Mesenteric fat pad (tissue), 1 donor: ENCODE results near the gene P3H3. TPM values are rescaled to one million over a fixed set of nuclear protein-coding genes. Genes with fewer than 3 reads are reported as not detected.

Experiments used
- DNase-seq: peaks from one replicate; pipeline ENCODE4 v3.0.0-alpha.2; 2020; ENCODE audit warnings: low spot score
- total RNA-seq: library from RNA; stranded (reverse); fragmentation: NEBNext Ultra II Directional; extraction: Animal tissue kit (Norgen Biotek cat#: 25700); gene quantifications from one replicate; pipeline ENCODE4 v1.2.1, GENCODE V29; 2021
- donor health status: DM: yes; HTN: yes; CAD: no.

The P3H3 gene
- total RNA-seq, 1 donor from 2014 or later: 11.1 TPM

DNA sequence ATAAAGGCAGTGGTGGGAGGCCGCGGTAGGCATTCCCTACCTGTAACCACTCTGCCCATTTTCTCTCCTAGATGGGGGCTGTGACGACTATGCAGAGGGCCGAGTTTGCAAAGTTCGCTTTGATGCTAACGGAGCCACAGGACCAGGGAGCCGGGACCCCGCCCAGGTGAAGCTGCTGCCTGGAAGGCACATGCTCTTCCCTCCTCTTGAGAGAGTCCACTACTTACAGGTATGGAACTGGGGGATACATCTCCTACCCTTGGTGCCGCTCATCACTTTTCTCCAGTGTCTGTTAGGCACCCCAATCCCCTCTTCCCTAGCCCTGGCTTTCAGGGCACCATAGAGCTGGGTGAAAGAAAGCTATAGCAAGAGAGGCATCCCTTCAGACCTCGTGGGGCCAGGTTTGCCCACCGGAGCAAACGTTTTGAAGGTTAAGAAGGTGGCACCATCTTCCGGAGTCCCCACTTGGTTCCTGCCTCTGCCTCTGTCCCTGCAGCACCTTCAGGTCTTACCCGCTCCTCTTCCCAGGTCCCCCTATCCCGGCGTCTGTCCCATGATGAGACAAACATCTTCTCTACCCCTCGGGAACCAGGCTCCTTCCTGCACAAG, 2.0 kb upstream of the P3H3 start:
- no peak for DNase-seq

DNA sequence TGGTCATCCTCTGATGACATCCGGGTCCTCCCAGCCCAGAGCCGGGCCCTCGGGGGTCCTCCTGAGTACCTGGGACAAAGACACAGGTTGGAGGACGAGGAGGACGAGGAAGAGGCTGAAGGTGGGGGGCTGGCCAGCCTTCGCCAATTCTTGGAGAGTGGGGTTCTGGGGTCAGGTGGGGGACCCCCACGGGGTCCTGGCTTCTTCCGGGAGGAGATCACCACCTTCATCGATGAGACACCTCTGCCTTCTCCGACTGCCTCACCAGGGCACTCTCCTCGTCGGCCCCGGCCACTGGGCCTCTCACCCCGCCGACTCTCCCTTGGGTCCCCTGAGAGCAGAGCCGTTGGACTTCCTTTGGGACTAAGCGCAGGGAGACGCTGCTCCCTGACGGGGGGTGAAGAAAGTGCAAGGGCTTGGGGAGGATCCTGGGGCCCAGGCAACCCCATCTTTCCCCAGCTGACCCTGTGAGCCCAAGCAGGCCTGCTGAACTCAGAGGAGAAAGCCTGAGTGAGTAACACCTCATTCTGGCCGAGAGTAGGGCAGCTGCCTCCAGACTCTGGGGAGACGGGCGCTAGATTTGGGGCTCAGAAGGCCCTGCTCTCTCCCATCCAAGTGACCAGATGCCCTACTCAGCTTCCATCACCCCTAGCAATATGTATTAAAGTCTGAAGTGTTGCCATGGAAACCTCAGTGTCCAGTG, 1.3 kb upstream of the P3H3 start:
- no peak for DNase-seq

DNA sequence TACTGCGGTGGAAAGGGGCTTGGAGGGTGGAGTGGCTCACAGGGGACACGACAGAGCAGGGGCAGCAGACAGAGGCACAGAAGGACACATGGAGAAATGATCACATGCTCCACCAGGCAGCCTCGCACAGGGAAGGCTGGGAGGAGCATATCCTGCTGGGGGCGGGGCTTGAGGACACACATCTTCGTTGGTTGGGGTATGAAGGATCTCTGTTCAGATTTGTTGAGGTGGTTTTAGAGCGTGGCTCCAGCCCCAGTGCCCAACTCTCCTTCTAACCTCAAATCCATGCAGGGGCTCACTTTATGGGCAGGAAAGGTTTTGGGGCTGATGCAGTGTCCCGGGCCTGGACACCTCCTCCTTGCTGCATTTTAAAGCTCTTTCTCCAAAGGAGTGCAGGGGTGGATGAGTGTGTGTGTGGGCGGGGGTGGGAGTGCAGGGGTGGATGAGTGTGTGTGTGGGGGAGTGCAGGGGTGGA, 733 bp upstream of the P3H3 start:
- no peak for DNase-seq

DNA sequence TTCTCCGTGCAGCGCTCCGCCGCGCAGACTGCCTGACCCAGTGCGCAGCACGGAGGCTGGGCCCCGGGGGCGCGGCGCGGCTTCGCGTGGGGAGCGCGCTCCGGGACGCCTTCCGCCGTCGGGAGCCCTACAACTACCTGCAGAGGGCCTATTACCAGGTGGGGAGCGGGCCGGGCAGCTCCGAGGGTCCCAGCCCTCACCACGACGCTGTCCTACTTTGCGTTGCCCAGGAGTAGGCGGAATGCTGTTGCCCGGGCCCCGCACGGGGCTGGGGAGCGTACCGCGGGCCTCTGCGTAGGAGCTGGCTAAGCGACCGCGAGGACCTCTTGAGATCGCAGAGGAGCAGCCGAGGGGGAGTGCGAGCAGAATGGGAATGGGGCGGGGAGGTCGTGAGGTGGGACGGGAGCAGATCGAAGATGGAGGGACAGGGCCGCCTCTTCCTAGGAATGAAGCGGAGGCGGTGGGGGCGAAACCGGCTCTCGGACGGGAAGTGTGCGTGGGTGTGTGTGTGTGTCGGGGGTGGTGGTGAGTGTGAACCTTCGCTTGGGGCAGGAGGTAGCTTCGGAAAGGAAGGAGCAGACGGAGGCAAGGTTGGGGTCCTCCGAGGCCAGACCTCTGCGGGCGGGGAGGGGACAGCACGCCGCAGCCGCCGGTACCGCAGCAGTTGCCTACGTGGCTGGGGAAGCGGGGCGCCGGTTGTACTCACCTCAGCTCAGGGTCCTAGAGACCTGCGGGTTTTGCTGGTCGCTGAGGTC, 751 bp downstream of the P3H3 start:
- no peak for DNase-seq

DNA sequence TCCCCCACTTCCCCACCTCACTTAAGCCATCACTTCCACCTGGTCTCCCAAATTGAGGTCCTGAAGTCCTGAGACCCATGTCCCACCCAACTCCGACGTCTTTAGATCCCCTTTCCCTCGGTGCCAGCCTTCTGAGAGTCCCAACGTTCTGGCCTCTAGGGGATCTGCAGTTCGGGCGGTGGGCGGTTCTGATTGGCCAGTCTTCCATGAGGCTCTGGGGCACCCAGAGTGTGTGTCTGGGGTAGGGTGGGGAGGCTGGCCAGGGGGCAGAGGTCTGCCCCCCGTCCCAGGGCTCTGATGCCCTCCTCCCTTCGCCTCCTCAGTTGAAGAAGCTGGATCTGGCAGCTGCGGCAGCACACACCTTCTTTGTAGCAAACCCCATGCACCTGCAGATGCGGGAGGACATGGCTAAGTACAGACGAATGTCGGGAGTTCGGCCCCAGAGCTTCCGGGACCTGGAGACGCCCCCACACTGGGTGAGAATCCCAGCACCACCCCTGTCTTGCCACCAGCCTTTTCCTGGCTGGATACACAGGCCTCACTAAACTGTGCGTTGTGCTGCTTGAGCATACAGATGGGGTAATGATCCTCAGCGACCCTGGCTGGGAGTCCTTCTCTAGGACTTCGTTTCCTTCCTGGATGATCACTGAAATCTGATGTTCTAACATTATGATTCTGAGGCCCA, 1.5 kb downstream of the P3H3 start:
- DNase-seq: no peak

DNA sequence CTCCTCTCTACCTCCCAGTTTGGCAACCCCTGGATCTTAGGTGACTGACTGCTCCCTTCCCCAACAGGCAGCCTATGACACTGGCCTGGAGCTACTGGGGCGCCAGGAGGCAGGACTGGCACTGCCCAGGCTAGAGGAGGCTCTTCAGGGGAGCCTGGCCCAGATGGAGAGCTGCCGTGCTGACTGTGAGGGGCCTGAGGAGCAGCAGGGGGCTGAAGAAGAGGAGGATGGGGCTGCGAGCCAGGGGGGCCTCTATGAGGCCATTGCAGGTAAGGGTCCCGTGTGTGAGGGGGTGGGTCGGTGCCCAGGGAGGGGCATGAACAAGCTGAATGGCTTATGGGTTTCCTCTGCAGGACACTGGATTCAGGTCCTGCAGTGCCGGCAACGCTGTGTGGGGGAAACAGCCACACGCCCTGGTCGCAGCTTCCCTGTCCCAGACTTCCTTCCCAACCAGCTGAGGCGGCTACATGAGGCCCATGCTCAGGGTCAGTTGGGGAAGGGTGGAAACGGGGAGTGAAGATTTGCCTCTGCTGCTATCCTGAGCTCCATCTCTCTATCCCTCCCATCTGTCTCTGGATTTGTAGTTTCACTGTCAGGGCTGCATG, 2.2 kb downstream of the P3H3 start:
- no peak for DNase-seq

DNA sequence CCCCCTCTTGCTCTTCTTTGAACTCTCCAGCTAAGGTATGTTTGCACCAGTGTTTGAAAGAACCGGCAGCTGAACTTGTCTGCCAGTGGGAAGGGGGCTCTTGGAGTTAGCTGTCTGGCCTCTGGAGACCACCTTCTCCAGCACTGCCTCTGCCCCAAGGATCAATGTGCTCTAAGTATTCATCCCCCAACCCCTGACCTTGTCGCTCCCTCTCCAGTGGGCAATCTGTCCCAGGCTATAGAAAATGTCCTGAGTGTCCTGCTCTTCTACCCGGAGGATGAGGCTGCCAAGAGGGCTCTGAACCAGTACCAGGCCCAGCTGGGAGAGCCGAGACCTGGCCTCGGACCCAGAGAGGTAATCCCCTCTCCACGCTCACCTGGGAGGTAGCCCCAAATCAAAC, 2.8 kb downstream of the P3H3 start:
- DNase-seq: no peak

DNA sequence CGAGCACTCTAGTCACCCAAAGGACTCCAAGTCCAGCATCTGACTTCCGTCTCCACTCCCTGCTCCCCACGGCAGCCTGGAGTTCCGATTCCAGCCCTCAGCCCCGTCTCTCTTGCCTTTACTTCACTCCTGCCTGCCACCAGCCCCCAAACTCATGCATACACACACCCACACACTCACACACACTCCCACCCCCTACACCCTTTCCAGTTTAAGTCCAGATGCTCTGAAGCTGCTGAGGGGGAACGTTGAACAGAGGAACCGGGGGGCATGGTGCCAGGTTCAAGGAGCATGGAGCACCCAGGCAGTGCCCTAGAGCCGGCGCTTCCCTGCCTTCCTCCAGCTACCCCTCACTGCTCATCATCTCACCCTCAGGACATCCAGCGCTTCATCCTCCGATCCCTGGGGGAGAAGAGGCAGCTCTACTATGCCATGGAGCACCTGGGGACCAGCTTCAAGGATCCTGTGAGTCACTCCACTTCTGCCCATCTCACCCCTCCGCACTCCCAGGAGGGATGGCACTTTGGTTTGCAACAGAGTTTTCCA, 3.3 kb downstream of the P3H3 start:
- DNase-seq: no peak

DNA sequence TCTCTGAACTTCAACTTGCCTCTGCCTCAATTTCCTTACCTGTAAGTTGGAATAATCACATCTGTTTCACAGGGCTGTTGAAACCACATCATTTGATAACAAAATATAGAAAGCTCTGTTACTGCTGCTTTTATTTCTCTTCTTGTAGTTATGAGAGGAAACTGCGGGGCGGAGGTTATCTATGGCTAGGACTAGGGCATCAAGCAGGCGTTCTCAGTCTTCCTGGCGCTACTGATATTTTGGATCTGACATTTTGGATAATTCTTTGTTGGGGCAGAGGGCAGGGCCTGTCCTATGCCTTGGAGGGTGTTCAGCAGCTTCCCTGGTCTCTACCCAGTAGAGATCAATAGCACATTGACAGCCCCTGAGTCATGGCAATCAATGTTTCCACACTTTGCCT, 3.9 kb downstream of the P3H3 start:
- DNase-seq: no peak

DNA sequence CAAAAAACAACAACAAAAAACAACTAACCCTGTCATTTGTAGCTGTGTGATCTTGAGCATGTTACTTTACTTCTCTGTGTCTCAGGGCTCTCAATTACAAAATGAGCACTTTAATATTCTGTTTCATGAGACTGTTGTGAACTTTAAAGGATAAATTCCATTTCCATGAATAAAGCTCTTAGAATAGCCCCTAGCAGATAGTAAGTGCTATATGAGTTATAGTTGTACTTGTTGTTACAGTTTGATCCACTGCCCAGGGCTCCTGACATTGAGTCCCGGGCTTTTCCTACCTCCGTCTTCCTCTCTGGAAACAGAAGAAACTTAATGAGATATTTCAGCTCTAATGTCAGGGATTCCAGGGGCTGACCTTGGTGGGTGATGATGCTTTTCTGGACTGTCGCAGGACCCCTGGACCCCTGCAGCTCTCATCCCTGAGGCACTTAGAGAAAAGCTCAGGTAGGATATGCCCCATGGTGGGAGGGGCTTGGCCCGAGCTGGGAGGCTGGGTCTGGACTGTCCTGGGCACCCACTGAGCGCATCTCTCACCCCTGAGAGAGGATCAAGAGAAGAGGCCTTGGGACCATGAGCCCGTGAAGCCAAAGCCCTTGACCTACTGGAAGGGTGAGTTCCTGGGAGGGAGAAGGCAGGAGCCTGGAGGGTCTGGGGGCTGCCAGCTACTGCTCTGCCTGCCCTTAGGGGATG, 5.1 kb downstream of the P3H3 start:
- no peak for DNase-seq

DNA sequence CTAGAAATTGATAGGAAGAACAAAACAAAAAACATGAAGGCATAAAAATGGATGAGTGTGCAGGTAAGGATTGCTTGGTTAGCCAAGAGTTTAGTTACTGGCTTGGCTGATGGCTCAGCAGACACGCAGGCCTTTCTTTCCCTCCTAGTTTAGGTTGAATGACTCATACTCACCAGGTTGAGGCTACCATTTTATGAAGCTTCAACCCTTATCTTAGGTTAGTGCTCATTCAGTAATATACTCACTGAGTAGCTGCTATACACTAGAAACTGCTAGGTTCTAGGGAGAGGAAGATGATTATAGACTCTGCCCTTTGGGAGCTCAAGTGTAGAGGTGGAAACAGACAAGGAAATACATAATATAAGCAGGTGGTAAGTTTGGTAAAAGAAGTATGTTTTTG, 6.0 kb downstream of the P3H3 start:
- no peak for DNase-seq

DNA sequence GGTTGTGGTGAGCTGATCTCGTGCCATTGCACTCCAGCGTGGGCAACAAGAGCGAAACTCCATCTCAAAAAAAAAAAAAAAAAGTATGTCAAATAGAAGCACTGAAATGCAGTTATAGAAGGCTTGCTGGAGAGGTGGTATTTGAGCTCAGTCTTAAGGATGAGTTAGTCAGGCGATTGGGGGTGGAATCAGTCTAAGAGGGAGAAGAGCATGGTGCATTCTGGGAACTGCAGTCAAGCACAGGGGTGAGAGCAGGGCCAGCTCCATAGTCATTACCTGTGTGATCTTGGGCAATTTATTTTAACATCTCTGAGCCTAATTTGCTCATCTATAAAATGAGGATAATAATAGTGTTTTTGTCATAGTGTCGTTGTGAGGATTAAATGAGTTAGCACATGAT, 6.7 kb downstream of the P3H3 start:
- no peak for DNase-seq

DNA sequence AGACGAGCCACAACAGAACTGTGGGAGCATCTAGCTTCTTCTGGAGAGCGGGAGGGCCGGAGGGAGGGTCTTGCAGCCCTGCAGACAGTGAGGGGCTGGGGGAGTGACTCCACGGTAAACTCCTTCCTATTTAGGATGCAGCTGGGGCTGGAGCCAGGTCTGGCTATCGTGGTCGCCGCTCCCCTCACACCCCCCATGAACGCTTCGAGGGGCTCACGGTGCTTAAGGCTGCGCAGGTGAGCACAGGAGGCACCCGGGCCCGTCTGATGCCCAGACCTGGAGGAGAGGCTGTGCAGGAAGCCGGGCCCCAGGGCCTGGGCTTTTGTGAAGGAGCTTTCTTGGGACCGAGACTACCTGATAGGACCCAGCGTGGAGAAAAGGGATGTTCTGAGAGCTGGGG, 8.6 kb downstream of the P3H3 start:
- DNase-seq: no peak

DNA sequence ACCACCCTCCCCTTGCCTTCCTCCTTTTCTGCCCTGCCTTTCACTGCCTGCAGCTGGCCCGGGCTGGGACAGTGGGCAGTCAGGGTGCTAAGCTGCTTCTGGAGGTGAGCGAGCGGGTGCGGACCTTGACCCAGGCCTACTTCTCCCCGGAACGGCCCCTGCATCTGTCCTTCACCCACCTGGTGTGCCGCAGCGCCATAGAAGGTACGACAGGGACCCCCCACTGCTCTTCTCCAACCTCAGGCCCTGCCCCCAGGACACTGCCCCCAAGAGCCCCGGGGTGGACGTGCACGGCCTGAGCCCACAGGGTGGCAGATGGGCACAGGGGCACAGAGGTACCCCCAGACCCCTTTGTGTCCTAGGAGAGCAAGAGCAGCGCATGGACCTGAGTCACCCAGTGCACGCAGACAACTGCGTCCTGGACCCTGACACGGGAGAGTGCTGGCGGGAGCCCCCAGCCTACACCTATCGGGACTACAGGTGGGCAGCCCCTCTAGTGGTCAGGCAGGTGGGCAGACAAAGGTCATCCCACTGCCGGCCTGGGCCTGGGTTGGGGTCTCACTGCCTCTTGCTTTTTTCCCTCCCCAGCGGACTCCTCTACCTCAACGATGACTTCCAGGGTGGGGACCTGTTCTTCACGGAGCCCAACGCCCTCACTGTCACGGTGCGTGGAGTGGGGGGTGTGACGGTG, 9.3 kb downstream of the P3H3 start:
- no peak for DNase-seq

DNA sequence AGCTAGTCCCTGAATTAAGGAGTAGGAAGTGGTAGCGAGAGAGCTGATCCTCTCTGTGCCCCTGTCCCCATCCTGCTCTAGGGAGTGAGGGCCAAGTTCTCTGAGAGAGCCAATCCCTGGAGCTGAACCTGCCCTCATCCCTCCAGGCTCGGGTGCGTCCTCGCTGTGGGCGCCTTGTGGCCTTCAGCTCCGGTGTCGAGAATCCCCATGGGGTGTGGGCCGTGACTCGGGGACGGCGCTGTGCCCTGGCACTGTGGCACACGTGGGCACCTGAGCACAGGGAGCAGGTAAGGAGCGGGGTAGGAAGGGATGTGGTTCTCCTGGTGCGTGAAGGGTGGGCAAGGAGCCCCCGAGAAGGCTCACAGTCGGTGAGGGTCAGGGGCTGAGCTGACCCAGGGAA, 10.6 kb downstream of the P3H3 start:
- DNase-seq: no peak

DNA sequence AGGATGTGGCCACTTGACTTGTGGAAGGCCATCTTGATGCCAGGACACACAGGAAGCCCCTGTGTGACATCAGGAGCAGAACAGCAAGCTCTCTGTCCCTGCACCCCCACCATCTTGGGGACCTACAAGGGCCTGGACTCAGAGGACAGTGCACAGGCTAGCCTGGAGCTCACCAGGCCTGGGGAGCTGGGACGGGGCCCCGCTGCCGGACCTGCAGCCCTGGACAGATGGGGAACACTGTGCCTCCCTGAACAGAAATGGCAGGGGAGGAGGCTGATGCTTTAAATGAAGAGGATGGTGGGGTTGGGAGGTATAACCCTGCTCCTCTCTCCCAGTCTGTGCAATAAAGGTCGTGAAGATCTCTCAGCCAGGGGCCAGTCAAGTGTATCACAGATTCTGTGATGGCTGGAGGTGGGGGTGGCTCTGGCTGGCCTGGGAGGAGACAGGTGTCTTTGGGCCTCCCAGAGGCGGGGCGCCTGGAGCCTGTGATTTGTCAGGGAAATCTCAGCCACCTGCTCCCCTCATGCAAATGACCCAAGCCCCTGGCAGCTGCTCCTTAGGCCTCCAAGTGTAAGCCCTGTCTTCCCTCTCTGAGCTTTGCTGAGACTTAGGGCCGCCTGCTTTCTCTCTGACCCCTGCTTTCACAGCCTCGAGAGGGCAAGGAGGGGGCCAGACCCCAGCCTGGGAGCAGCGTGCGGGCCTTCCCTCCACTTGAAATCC, 11.4 kb downstream of the P3H3 start:
- no peak for DNase-seq

DNA sequence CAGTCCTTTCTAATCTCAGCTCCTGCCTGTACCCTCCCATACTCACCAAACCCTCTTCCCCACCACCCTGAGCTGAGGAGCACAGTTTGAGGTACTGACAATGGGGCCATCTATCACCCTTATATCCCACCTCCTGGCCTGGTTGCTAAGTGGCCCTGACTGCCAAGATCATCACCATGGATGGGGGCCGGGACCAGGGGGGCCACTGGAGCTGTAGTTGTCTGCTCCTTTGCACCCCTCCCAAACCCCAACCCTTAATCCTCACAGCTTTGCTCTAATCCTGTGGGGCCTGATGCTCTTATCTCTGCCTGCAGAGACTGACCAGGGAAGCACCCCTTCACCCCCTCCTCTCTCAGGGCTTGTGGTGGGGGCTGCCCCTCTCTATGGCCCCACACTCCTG, 12.1 kb downstream of the P3H3 start:
- no peak for DNase-seq

DNA sequence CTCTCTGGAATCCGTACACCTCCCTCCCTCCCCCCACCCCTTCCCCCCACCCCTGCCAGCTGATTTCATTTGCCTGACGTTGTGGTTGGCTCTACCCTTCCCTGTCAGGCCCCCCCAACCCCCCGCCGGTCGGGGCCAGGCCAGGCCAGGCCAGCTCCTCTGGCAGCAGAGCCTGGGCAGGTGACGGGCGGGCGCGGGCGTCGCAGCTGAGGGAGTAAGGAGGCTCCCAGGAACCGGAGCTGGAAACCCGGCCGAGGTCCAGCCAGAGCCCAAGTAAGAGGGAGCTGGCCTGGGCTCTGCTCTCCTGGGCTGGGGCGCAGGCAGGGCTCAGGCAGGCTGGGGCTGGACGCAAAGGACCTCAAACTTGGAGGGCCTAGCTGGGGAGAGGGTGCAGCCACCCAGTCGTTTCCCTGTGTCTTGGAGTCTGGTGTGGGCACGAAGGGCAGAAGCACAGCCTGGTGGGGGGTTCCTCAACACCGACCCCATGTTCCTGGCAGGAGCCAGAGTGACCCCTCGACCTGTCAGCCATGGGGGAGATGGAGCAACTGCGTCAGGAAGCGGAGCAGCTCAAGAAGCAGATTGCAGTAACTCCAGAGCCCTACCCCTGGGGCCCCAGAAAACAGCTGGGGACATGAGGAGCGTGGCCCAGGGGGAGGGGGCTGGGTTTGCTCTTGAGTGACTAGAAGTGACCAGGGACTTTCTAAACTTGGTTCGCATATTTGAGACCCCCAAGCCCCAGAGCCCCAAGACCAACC, 12.7 kb downstream of the P3H3 start, which contains the start of gene GNB3:
Gene GNB3 (plus strand): TSS at position 165 of the 755 bp plus-strand sequence. CDS start 363 bp downstream, at position 528.
- DNase-seq: no peak
